Fibroblast of skin of left quadriceps (primary cell): Measurements from ENCODE around the gene NUB1.

ENCODE experiments used
- DNase-seq, 2 experiments: peaks; one replicate each; pipeline ENCODE4 v3.0.0-alpha.2; 2013; ENCODE audit warnings: low read depth in 2 of 2

The NUB1 gene

GRCh38 chr7:151377406-151377805 lies 35.8 kb downstream of the NUB1 start:
- no peak for DNase-seq

GRCh38 chr7:151378011-151378410 lies 36.4 kb downstream of the NUB1 start:
- no peak for DNase-seq

GRCh38 chr7:151378496-151379192 lies 37.0 kb downstream of the NUB1 start:
- DNase-seq: no peak

GRCh38 chr7:151379193-151379520 lies 37.5 kb downstream of the NUB1 start:
- DNase-seq: no peak

GRCh38 chr7:151379534-151380198 lies 38.1 kb downstream of the NUB1 start:
- no peak for DNase-seq

GRCh38 chr7:151380199-151381097 lies 38.8 kb downstream of the NUB1 start:
- no peak for DNase-seq

GRCh38 chr7:151381098-151381347 lies 39.4 kb downstream of the NUB1 start:
- no peak for DNase-seq

- no peak for DNase-seq
Measured at GRCh38 chr7:151381348-151382078, 39.9 kb downstream of the NUB1 start.

- no peak for DNase-seq
Measured at GRCh38 chr7:151382079-151382885, 40.7 kb downstream of the NUB1 start.

GRCh38 chr7:151383638-151384351 lies 42.2 kb downstream of the NUB1 start:
- no peak for DNase-seq

- DNase-seq: no peak
Measured at GRCh38 chr7:151384352-151384697, 42.7 kb downstream of the NUB1 start.

- no peak for DNase-seq
Measured at GRCh38 chr7:151384776-151385625, 43.4 kb downstream of the NUB1 start.

GRCh38 chr7:151385626-151386300 lies 44.2 kb downstream of the NUB1 start:
- DNase-seq: no peak

- no peak for DNase-seq
Measured at GRCh38 chr7:151386301-151387160, 44.9 kb downstream of the NUB1 start.

GRCh38 chr7:151387161-151388006 lies 45.8 kb downstream of the NUB1 start:
- DNase-seq: no peak

GRCh38 chr7:151388007-151388297 lies 46.3 kb downstream of the NUB1 start:
- no peak for DNase-seq

GRCh38 chr7:151388430-151388829 lies 46.8 kb downstream of the NUB1 start:
- DNase-seq: no peak
